Neural progenitor cell (in vitro differentiated cells): ENCODE results near the gene XRCC2. TPM values are rescaled to one million over a fixed set of nuclear protein-coding genes. Genes with fewer than 3 reads are reported as not detected.

Experiments used
- DNase-seq: peaks from one replicate; pipeline ENCODE4 v3.0.0-alpha.2; 2016; ENCODE audit warnings: low spot score
- H2AFZ ChIP-seq: fragments of 200-600 bp; sonication (generic); replicated peaks from 2 replicates; pipeline ENCODE4 v1.6.1; 2016; ENCODE audit warnings: antibody characterized with exemption
- H3F3A ChIP-seq: fragments of 200-600 bp; sonication (generic); 2 replicates; pipeline ENCODE4 v1.6.1; 2016; ENCODE audit warnings: antibody characterized with exemption, low read depth
- H3K27ac ChIP-seq: fragments of 200-600 bp; sonication (generic); 2 replicates; pipeline ENCODE4 v1.5.1; 2016; ENCODE audit warnings: mild to moderate bottlenecking
- H3K27me3 ChIP-seq: fragments of 200-600 bp; sonication (generic); 2 replicates; pipeline ENCODE4 v1.6.1; 2016; ENCODE audit warnings: mild to moderate bottlenecking, moderate library complexity
- H3K36me3 ChIP-seq: fragments of 200-600 bp; sonication (generic); 2 replicates; pipeline ENCODE4 v1.5.1; 2016
- H3K4me1 ChIP-seq: fragments of 200-600 bp; sonication (generic); 2 replicates; pipeline ENCODE4 v1.6.1; 2016; ENCODE audit warnings: mixed run types
- H3K4me2 ChIP-seq: fragments of 200-600 bp; sonication (generic); 2 replicates; pipeline ENCODE4 v1.6.1; 2016
- H3K4me3 ChIP-seq: fragments of 200-600 bp; sonication (generic); 2 replicates; pipeline ENCODE4 v1.5.1; 2016
- H3K79me2 ChIP-seq: fragments of 200-600 bp; sonication (generic); 2 replicates; pipeline ENCODE4 v1.6.1; 2016; ENCODE audit warnings: low read depth
- H3K9ac ChIP-seq: fragments of 200-600 bp; sonication (generic); 2 replicates; pipeline ENCODE4 v1.6.1; 2016
- H3K9me3 ChIP-seq: fragments of 200-600 bp; sonication (generic); 2 replicates; pipeline ENCODE4 v1.5.1; 2016; ENCODE audit warnings: low read depth
- H4K20me1 ChIP-seq: fragments of 200-600 bp; sonication (generic); 2 replicates; pipeline ENCODE4 v1.6.1; 2016; ENCODE audit warnings: low read depth
- H3K27ac Mint-ChIP-seq: 3 replicates; pipeline ENCODE4 v1.8.0; 2021; ENCODE audit warnings: mixed read lengths
- H3K27me3 Mint-ChIP-seq: 2 replicates; pipeline ENCODE4 v1.8.0; 2022; ENCODE audit warnings: low read depth, mild to moderate bottlenecking, inconsistent platforms, moderate library complexity, mixed read lengths; ENCODE audit not compliant: insufficient read depth
- H3K36me3 Mint-ChIP-seq: 3 replicates; pipeline ENCODE4 v1.8.0; 2021; ENCODE audit warnings: mixed read lengths
- H3K4me1 Mint-ChIP-seq: 3 replicates; pipeline ENCODE4 v1.8.0; 2021; ENCODE audit warnings: mixed read lengths
- H3K4me3 Mint-ChIP-seq: 3 replicates; pipeline ENCODE4 v1.8.0; 2021; ENCODE audit warnings: mild to moderate bottlenecking, moderate library complexity, mixed read lengths
- H3K9me3 Mint-ChIP-seq: 3 replicates; pipeline ENCODE4 v1.8.0; 2020; ENCODE audit warnings: mixed read lengths
- EZH2 ChIP-seq: fragments of 200-600 bp; sonication (generic); IDR thresholded peaks from 2 replicates; pipeline ENCODE4 v1.6.1; 2017; ENCODE audit warnings: antibody characterized with exemption, mild to moderate bottlenecking, moderate library complexity
- EZH2phosphoT487 ChIP-seq: fragments of 200-600 bp; sonication (generic); IDR thresholded peaks from 2 replicates; pipeline ENCODE4 v1.6.1; 2017; ENCODE audit warnings: antibody characterized with exemption
- total RNA-seq: library from RNA; depleted of rRNA; stranded (reverse); fragments of >200 nt; gene quantifications from 2 replicates; pipeline ENCODE4 v1.2.3, GENCODE V29; 2015; ENCODE audit warnings: low replicate concordance
- TF ChIP-seq, protein P1 (sequence below): fragments of 200-600 bp; sonication (generic); IDR thresholded peaks from 2 replicates; pipeline ENCODE4 v1.5.1; 2017; ENCODE audit warnings: antibody characterized with exemption, mild to moderate bottlenecking

The XRCC2 gene
- total RNA-seq, 1 donor from 2014 or later: 51.6 TPM

DNA sequence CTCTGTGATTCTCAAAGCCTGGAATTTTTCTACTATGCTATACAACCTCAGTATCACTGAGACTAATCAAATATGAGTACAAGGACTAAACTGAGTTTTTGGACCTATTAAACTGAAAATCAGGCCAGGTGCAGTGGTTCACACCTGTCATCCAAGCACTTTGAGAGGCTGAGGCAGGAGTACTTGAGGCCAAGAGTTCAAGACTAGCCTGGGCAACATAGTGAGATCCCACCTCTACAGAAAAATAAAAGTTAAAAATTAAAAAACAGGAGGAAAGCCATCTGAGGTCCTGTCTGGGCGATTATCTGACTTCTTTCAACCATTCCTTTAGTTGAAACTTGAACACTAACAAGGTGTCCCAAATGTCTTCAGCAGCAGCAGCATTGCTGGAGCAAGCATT, 7.0 kb downstream of the XRCC2 start:
- no peak overlapping the region for H3K4me3 Mint-ChIP-seq
- Histone ChIP-seq H3K9ac (no peak overlapping the region), H3K4me1 (no peaks in the 10 kb centered on the region), H4K20me1 (peaks cover 48% of the 10 kb centered on the region), H3K9me3 (no peaks in the 10 kb centered on the region), H3K27me3 (no peaks in the 10 kb centered on the region), H3K4me2 (no peak overlapping the region), H2AFZ (no peak overlapping the region), H3K36me3 (no peaks in the 10 kb centered on the region), H3K27ac (no peak overlapping the region), H3K4me3 (no peak overlapping the region), H3K79me2 (peaks cover 99% of the 10 kb centered on the region), H3F3A (no peaks in the 10 kb centered on the region)
- H3K36me3 Mint-ChIP-seq: peaks cover 38% of the 10 kb centered on the region
- TF ChIP-seq, protein P1, sequence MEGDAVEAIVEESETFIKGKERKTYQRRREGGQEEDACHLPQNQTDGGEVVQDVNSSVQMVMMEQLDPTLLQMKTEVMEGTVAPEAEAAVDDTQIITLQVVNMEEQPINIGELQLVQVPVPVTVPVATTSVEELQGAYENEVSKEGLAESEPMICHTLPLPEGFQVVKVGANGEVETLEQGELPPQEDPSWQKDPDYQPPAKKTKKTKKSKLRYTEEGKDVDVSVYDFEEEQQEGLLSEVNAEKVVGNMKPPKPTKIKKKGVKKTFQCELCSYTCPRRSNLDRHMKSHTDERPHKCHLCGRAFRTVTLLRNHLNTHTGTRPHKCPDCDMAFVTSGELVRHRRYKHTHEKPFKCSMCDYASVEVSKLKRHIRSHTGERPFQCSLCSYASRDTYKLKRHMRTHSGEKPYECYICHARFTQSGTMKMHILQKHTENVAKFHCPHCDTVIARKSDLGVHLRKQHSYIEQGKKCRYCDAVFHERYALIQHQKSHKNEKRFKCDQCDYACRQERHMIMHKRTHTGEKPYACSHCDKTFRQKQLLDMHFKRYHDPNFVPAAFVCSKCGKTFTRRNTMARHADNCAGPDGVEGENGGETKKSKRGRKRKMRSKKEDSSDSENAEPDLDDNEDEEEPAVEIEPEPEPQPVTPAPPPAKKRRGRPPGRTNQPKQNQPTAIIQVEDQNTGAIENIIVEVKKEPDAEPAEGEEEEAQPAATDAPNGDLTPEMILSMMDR: no peak
- TF ChIP-seq EZH2: no peak
- no peak for TF ChIP-seq EZH2phosphoT487
- no peaks in the 10 kb centered on the region for H3K4me1 Mint-ChIP-seq
- H3K9me3 Mint-ChIP-seq: no peaks in the 10 kb centered on the region
- H3K27me3 Mint-ChIP-seq: no peaks in the 10 kb centered on the region
- H3K27ac Mint-ChIP-seq: no peak overlapping the region
- DNase-seq: no peak

DNA sequence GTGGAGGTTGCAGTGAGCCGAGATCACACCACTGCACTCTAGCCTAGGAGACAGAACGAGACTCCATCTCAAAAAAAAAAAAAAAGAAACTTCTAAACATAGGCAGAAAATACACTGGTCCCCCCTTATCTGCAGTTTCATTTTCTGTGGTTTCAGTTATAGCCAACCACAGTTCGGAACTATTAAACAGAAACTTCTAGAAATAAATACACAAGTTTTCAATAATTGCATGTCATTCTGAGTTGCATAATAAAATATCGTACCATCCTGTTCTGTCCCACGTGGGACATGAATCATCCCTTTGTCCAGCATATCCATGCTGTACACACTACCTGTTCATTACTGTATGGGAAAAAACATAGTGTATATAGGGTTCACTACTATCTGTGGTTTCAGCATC, 8.0 kb downstream of the XRCC2 start:
- TF ChIP-seq, protein P1: no peak
- TF ChIP-seq EZH2 (no peak), EZH2phosphoT487 (no peak)
- DNase-seq: no peak
- Histone ChIP-seq H3K9ac (no peak overlapping the region), H3K4me2 (no peak overlapping the region), H4K20me1 (peaks cover 48% of the 10 kb centered on the region), H3K79me2 (peaks cover 99% of the 10 kb centered on the region), H3K4me3 (no peak overlapping the region), H3K27me3 (no peaks in the 10 kb centered on the region), H3K36me3 (no peaks in the 10 kb centered on the region), H3F3A (no peaks in the 10 kb centered on the region), H3K27ac (no peak overlapping the region), H3K9me3 (no peaks in the 10 kb centered on the region), H2AFZ (no peak overlapping the region), H3K4me1 (no peaks in the 10 kb centered on the region)
- Mint-ChIP-seq H3K36me3 (peaks cover 37% of the 10 kb centered on the region), H3K9me3 (no peaks in the 10 kb centered on the region), H3K4me3 (no peak overlapping the region), H3K4me1 (no peaks in the 10 kb centered on the region), H3K27me3 (no peaks in the 10 kb centered on the region), H3K27ac (no peak overlapping the region)

DNA sequence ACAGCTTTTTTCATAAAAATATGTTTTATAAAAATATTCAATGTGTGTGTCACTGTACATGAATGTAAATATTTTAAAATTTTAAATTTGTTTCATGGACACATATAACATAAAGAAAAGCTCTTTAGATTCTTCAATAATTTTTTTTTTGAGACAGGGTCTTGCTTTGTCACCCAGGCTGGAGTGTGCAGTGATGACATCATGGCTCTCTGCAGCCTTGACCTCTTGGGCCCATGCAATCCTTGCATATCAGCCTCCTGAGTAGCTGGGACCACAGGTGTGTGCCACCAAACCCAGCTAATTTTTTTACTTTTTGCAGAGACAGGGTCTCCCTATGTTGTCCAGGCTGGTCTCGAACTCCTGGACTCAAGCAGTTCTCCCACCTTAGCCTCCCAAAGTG, 9.9 kb downstream of the XRCC2 start:
- no peak overlapping the region for H3K9ac ChIP-seq
- H3K9me3 ChIP-seq: no peaks in the 10 kb centered on the region
- H3K36me3 Mint-ChIP-seq: peaks cover 39% of the 10 kb centered on the region
- no peak overlapping the region for H3K4me3 Mint-ChIP-seq
- H3K27me3 ChIP-seq: no peaks in the 10 kb centered on the region
- no peak overlapping the region for H3K27ac ChIP-seq
- no peak overlapping the region for H3K27ac Mint-ChIP-seq
- no peak overlapping the region for H3K4me2 ChIP-seq
- H3K9me3 Mint-ChIP-seq: no peaks in the 10 kb centered on the region
- no peak for DNase-seq
- TF ChIP-seq, protein P1: no peak
- TF ChIP-seq EZH2phosphoT487 (no peak), EZH2 (no peak)
- H4K20me1 ChIP-seq: peaks cover 30% of the 10 kb centered on the region
- H3F3A ChIP-seq: no peaks in the 10 kb centered on the region
- H2AFZ ChIP-seq: no peak overlapping the region
- peaks cover 2% of the 10 kb centered on the region for H3K27me3 Mint-ChIP-seq
- H3K4me1 ChIP-seq: no peaks in the 10 kb centered on the region
- no peaks in the 10 kb centered on the region for H3K4me1 Mint-ChIP-seq
- no peak overlapping the region for H3K4me3 ChIP-seq
- H3K36me3 ChIP-seq: no peaks in the 10 kb centered on the region
- H3K79me2 ChIP-seq: peaks cover 96% of the 10 kb centered on the region
